GM13976 (cell line): ENCODE results near the gene PGP.
A peak's percentile ranks its signal among the peaks of the same experiment; 100 is the strongest.

Source experiments
- DNase-seq: peaks from one replicate; pipeline ENCODE4 v3.0.0; 2012; ENCODE audit warnings: low spot score
- in situ Hi-C: fragments of 300-500 bp; cut with MboI; formaldehyde crosslinking; loops from one replicate; pipeline ENCODE4 v1.12.0; 2022; ENCODE audit warnings: low sequenced_read_pairs, mixed read lengths, inconsistent platforms; ENCODE audit not compliant: unreplicated experiment
- TF ChIP-seq, protein P1 (sequence below): IDR thresholded peaks from 2 replicates; pipeline ENCODE4 v1.5.1; 2012; ENCODE audit warnings: borderline replicate concordance, mild to moderate bottlenecking; ENCODE audit not compliant: insufficient read depth; ENCODE audit errors: extremely low read depth, missing control alignments, control extremely low read depth

Gene PGP

GRCh38 chr16:2196981-2197511 lies 17.6 kb downstream of the PGP start:
- DNase-seq = no peak
- TF ChIP-seq, protein P1, sequence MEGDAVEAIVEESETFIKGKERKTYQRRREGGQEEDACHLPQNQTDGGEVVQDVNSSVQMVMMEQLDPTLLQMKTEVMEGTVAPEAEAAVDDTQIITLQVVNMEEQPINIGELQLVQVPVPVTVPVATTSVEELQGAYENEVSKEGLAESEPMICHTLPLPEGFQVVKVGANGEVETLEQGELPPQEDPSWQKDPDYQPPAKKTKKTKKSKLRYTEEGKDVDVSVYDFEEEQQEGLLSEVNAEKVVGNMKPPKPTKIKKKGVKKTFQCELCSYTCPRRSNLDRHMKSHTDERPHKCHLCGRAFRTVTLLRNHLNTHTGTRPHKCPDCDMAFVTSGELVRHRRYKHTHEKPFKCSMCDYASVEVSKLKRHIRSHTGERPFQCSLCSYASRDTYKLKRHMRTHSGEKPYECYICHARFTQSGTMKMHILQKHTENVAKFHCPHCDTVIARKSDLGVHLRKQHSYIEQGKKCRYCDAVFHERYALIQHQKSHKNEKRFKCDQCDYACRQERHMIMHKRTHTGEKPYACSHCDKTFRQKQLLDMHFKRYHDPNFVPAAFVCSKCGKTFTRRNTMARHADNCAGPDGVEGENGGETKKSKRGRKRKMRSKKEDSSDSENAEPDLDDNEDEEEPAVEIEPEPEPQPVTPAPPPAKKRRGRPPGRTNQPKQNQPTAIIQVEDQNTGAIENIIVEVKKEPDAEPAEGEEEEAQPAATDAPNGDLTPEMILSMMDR = no peak
- in situ Hi-C loops = no loop called here

DNA sequence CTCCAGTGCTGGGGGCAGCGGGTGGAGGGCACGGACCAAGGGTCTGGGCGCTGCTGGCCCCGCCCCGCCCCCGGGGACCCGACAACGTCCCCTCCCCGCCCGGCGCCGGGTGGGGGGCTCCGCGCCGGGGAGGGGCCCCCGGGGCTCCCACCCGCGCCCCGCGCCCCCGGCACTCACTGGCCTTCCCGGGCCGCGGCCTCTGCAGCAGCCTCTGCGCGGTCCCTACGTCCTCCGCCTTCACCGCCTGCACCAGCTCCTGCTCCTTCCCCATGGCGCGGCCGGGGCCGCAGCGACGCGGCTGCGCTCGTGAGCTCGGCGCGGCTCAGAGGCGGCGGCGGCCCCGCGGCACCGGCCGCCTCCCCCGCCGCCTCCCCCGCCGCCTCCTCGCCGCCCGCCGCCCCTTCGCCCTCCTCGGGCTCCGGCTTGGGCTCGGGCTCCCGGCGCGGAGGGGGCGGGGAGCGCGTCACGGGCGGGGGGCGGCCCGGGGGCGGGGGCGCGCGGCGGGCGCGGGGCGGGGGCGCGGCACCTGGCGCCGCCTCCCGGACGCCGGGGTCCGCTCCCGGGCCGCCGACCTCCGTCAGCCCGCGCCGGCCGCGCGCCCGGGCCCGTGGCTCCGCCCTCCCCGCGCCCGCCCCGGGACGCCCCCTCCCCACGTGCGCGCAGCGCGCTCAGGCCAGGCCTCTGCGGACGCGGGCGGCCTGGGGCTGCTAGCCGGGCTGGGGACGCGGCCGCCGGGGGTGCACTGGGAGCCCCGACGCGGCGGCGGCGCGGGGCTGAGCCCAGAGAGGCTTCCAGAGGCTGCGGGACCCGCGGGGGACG lies 18.3 kb downstream of the PGP start, which contains the start of gene CASKIN1:
TSS of gene CASKIN1 (minus strand) at position 444 of the 819 bp plus-strand sequence. CDS start at position 271, 173 bp downstream.
- peak; percentile 67 for DNase-seq
- TF ChIP-seq, protein P1 = no peak
- in situ Hi-C loops = no loop called here

DNA sequence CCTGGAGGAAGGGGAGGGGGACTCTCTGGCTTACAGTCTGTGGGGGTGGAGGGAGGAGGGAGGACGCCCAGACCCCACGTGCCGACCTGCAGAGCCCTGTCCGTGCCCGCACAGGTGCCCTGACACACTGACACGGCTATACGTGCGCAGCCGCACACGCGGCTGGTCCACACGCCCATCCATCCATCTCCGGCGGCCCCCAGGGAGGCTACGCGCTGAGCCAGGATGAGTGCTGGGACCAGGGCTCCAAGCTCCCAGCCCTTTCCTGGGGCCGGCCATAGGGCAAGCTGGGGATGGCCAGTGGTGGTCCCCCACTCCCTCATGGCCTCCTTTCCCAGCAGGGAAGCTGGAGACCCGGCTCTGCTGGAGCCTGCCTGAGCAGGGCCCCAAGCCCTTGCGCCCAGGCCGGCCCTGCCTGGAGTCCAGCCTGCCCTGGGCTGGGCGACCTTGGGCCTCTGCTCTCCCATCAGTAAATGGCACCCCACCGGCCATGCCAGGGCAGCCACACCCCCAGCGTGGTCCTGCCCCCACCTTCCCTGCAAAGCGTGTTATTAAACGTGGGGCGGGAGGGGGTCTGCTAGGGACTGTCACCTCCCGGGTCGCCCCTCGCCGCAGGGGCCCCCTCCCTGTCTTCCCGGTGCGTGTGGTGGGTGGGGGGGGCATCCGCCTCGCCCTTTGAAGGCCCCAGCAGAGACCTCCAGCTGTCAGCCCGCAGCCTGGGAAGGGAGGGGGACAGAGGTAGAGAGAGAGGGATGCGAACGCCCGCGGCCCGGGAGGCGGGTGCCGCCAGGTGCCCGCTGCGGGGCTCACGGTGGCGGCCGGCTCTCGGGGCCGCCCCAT lies 19.1 kb downstream of the PGP start:
- in situ Hi-C loops = no loop called here

GRCh38 chr16:2194852-2195321 lies 19.8 kb downstream of the PGP start:
- peak; percentile 85 for DNase-seq
- TF ChIP-seq, protein P1 = peak; percentile 43
- in situ Hi-C loops = no loop called here

More for the DNA sequence above, 19.1 kb downstream of the PGP start:
- no peak for DNase-seq
- TF ChIP-seq, protein P1 = no peak

GRCh38 chr16:2194166-2194834 lies 20.3 kb downstream of the PGP start:
- no peak for DNase-seq
- TF ChIP-seq, protein P1 = no peak
- in situ Hi-C loops = no loop called here

GRCh38 chr16:2191446-2191706 lies 23.3 kb downstream of the PGP start:
- DNase-seq = no peak
- TF ChIP-seq, protein P1 = no peak
- in situ Hi-C loops = no loop called here
